ENCODE results near the gene STX8.

STX8 gene

DNA sequence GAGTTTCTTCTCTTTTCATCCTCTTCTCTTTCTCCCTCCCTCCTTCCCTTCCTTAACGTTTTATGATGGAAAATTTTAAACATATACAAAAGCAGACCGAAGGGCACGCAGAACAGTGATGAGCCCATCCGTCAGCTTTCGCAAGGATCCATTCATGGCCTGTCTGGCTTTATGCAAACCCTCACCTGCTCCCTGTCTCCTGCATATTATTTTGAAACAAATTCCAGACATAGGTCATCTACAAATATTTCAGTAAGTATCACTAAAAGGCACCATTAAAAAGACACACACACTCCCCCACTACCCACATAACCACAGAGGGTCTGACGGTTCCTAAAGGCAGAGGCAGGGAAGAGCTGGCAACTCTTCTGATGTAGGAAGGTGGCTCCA lies 319.3 kb downstream of the STX8 start:
- no peak for DNase-seq

DNA sequence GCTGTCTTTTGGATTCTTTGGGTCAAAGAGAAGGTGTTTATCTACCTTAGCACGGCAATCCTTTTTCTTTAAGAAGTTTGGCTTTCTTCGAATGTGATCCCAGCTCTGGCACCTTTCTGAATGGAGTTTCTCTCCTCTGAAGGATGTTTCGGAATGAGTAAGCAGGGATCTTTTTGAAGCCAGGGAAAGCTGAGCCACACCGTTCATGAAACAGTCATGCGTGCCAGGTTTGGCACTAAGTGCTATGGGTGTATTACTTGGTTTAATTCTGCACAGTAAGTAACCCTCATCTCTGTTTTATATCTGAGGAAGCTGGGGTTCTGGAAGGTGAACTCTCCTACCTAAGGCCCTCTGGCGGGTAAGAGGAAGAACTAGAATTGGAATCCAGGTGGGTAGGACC lies 319.8 kb downstream of the STX8 start:
- DNase-seq = no peak

DNA sequence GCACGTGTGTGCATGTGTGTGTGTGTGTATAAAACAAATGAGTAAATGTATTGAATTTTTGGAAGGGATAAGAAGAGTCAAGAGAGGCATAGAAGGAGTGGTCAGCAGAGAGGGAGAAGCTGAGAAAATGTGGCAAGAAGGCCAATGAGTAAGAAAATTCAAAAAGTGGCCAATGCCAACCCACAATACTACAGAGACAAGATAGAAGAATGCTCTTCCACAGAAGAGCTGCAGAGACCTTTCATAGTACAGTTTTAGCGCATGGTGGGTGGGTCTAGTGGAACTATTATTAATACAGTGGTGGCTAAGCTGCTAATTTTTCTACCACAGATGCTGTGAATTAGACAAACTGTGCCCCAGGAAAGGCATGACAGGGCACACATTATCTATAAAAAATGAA lies 320.8 kb downstream of the STX8 start:
- DNase-seq = no peak

DNA sequence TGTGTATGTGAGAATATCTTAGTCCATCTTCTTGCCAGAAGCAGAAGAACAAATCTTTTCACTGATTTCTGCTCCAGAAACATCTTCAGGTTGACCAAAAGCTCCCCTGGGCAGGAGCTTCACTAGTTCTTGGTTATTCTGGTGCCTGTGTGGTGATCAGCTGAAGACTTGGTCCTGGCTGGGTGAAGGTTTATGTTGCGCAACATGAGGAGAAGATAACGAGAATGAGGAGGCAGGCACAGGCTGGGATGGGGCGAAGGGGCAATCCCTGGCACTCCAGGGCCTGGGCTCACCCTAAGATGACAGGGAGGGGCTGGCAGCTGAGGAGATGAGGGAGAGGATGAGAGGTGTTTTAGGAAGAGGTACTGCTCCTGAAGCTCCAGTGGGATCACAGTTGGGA lies 322.3 kb downstream of the STX8 start:
- no peak for DNase-seq

DNA sequence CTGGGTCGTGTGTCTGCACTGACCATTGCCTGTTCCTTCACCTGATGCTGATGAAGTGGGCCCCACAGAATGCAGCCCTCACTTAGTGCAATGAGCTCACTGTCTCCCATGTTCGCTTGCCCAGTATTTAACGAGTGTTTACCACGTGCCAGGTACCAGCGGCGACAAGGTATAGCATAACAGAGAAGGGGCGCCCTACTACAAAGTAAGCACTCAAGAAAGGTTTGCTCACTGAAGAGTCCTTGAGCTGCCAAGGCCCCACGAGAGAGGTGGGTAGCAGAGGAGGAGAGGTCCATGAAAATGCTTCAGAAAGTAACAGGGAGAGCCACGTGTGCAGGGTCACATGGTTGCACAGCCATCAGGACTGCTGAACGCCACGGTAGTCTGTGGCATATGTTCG lies 324.3 kb downstream of the STX8 start:
- no peak for DNase-seq

- no peak for DNase-seq
Observed at GRCh38 chr17:9249245-9249953, 326.2 kb downstream of the STX8 start.

- DNase-seq = no peak
Observed at GRCh38 chr17:9247401-9247938, 328.1 kb downstream of the STX8 start.

- no peak for DNase-seq
Observed at GRCh38 chr17:9244066-9245052, 331.3 kb downstream of the STX8 start.

GRCh38 chr17:9242983-9243382 lies 332.6 kb downstream of the STX8 start:
- DNase-seq = no peak

- DNase-seq = no peak
Observed at GRCh38 chr17:9242497-9242881, 333.1 kb downstream of the STX8 start.

DNA sequence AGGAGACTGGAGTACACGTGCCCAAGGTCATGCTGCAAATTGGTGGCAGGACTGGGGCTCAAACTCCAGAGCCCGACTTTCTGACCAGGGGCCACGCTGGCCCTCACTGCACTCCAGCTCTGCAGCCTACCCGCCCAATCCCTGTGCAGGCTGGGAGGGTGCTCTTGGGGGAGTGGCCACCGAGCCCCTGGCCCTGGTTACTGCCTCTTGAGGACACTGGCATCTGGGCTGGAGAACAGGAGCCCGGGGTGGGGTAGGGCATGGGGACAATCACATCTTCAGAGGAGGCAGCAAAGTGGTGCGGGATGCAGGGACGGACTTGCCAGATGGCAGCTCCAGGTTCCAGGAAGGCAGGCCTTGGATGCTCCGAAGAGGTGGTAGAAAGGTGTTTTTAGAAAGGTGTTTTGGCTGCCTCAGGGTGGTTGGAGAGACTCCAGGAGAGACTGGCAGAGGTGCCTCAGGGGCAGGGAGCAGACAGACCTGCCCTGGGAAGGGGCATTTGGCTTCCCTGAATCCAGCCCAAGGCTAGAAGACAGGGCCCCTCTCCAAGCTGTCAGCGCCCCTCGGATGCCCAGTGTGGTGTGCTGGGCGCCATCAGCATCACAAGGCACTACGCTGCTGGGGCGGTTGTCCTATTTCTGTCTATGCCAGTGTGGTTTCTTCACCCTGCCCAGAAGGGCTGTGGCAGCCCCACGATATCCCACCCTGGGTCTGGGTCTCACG lies 333.7 kb downstream of the STX8 start:
- DNase-seq = no peak

GRCh38 chr17:9241371-9241712 lies 334.3 kb downstream of the STX8 start:
- no peak for DNase-seq

DNA sequence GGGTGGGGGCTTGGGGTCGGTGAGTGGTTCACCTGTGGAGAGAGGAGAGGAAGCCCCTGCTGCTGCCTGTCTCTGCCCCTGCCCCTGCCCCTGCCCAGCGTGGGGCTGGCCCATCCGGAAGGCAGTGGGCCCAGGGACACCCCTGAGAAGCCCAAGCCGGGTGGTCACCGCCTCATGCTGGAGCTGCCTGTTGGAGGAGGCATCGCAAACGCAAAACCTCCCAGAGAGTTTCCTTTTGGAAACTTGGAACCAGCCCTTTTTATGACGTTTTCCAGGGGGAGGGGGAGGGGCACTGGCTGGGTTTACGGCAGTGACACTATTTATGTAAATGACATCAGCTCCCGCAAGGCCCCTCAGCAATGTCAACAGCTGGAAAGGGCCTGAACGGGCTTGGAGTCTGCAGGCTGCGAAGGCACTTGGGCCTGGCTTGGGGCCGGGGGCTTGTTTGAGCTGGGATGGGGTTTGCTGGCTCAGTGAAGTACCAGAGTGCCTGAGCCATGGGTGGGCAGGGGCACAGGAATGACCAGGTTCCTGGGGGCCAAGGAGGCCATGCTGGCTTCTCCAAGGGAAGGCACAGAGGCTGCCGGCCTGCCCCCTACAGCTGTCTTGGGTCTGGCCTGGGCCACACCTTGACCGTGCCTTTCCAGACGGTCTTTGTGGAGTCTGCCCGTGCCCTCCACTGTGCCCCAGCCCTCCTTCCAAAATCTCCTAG lies 334.8 kb downstream of the STX8 start:
- DNase-seq = no peak

DNA sequence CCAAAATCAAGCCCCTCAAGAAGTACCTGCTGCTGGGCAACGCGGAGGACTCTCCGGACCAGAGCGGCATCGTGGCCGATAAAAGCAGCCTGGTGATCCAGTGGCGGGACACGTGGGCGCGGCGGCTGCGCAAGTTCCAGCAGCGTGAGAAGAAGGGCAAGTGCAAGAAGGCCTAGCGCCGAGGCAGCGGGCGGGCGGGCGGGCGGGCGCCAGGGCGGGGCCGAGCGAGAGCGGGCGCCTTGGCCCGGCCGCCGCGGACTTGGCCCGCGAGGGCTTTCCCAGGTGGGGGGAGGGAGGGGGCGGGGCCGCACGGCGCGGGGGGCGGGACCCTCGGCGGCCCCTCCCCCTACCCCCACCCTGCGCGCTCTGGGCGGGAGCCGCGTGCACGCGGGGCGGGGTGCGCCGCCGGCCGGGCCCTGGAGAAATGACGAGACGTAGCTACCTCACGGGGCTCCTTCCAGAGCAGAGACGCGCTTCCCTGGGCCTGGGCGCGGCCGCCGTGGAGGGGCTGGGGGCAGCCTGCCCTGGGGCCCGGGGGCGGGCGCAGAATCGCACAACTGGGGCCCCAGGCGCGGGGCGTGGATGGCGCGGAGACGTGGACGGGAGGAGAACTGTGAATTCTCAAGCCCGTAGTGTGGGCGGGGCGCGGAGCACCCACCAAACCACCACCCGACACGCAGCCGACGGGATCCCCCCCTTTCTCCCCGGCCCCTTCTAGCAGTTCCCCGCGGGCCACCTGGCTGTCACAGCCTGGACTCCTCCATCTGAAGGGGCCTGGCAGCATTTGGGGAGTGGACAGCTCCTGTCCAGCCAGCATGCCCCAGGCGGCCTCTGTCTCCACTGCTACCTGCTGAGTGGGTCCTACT lies 335.6 kb downstream of the STX8 start:
- no peak for DNase-seq

DNA sequence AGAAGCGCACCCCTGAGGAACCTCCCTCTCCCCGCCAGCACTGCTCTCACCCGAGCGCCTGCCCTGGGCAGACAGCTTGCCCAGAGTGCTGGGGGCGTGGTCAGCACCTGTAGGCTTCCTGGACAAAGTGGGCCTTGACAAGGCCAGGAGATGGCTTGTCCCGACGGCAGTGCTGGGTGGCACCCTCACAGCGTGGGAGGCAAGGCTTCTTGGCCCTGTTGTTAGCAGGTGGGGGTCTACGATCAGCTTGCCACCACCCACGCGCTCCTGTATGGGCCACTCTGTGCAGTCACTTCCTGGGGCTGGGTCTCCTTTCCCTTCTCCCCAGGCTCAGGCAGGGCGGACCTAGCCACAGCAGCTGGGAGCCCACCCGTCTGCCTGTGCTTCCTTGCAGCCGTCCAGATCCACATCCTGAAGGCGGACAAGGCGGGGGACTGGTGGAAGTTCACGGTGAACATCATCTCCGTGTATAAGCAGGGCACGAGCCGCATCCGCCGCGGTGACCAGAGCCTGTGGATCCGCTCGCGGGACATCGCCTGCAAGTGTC lies 336.3 kb downstream of the STX8 start:
- no peak for DNase-seq

- DNase-seq = no peak
Observed at GRCh38 chr17:9238340-9239245, 337.0 kb downstream of the STX8 start.

DNA sequence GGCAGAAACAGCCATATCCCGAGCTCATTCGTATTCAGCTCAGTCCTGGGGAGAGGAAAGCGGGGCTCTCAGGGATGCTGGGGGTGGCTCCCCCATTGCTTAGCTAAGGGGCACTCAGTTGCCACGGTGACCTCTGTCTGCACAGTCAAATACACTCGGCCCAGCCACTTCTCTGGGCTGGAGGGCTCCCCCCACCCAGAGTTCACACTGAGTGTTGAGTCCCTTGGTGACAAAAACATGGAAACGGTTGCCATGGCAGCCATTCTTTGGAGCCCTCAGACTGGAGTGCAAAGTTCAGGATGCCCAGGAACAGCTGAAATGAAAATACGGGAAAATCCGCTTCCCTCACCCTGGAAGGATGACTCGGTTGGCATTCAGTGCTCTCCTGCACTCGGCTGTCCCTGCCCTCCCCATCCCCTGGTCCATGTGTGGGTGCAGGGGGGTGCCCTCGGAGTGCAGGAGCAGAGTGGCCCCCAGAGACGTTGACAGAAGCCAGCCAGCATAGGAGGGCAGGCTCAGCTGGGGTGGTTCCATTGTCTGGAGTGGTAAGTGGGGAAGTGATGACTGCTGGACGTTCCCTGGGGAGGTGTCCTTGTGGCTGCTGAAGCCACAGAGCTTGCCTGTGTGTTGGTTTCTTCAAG lies 337.8 kb downstream of the STX8 start:
- DNase-seq = no peak

GRCh38 chr17:9237053-9237410 lies 338.6 kb downstream of the STX8 start:
- no peak for DNase-seq

DNA sequence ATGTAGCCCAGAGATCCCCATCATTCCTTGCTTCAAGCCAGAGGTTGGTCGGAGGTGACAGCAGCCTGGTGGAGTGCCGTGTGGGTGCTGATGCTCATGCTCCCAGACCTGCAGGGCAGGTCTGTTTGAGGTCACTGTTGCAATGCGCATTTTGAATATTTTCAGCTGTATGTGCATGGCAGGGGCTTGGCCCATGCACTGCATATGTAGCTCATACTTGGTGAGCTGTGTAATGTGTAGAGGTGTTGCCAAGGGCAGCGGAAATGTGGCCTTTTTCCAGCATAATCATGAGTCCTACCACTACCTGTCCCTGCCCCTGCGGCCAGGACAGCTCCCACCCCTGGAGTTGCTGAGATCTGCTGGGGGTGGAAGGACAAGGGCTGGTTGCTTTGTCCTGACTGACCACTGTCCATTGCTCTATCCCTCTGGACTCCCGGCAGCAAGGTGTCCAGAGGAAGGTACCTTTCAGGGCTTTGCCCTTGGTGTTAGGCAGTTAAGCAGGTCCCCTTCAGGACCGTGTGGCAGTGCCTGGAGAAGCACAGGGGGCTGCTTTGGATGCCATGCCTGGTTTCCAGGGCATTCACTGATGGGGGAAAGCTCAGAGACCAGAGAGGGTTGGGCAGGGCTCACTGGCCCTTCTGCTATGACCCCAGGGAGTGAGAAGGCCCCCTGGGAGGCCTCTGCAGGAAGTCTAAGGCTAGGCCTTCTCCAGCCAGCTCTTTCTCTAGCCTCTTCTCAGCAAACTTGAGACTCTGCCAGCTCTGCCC lies 339.2 kb downstream of the STX8 start:
- no peak for DNase-seq
